Right atrium auricular region (tissue), 2 donors: ENCODE results near the gene GAP43. TPM values are rescaled to one million over a fixed set of nuclear protein-coding genes. Genes with fewer than 3 reads are reported as not detected.

Source experiments
- DNase-seq: peaks from one replicate; pipeline ENCODE4 v3.0.0-alpha.2; 2019; ENCODE audit warnings: low spot score
- H3K27ac ChIP-seq, 2 donors: fragments of 200-600 bp; sonication (generic); 1 replicate in 1 of 2; 2 replicates in 1 of 2; pipeline ENCODE4 v1.5.1; 2016 to 2019
- H3K27me3 ChIP-seq, 2 donors: fragments of 200-600 bp; sonication (generic); one replicate each; pipeline versions ENCODE4 v1.5.1 to v1.6.0; 2017 to 2019
- H3K36me3 ChIP-seq: fragments of 200-600 bp; sonication (generic); one replicate; pipeline ENCODE4 v1.5.1; 2016
- H3K4me1 ChIP-seq, 2 donors: fragments of 200-600 bp; sonication (generic); one replicate each; pipeline versions ENCODE4 v1.5.1 to v1.6.0; 2017 to 2019
- H3K4me3 ChIP-seq, 2 donors: fragments of 200-600 bp; sonication (generic); 1 replicate in 1 of 2; 2 replicates in 1 of 2; pipeline ENCODE4 v1.5.1; 2017 to 2019; ENCODE audit warnings: mild to moderate bottlenecking in 1 of 2, moderate library complexity in 1 of 2
- H3K9me3 ChIP-seq, 2 donors: fragments of 200-600 bp; sonication (generic); one replicate each; pipeline ENCODE4 v1.5.1; 2019
- total RNA-seq, 2 donors: library from RNA; depleted of rRNA; stranded (reverse); fragments of >200 nt; gene quantifications; one replicate each; pipeline ENCODE4 v1.1.0, GENCODE V29; 2016
- TF ChIP-seq, protein P1 (sequence below), 2 donors: fragments of 200-600 bp; sonication (generic); IDR thresholded peaks; one replicate each; pipeline ENCODE4 v1.5.1; 2019; ENCODE audit warnings: antibody characterized with exemption in 2 of 2

GAP43 gene
- total RNA-seq, 2 donors from 2014 or later: 0.47 to 1.7 TPM

- Histone ChIP-seq H3K27me3 (no peaks in the 10 kb centered on the region), H3K4me1 (peaks cover 0 to 6% of the 10 kb centered on the region in 2 donors), H3K27ac (no peak overlapping the region), H3K36me3 (no peaks in the 10 kb centered on the region), H3K4me3 (no peak overlapping the region), H3K9me3 (no peaks in the 10 kb centered on the region)
- TF ChIP-seq, protein P1, sequence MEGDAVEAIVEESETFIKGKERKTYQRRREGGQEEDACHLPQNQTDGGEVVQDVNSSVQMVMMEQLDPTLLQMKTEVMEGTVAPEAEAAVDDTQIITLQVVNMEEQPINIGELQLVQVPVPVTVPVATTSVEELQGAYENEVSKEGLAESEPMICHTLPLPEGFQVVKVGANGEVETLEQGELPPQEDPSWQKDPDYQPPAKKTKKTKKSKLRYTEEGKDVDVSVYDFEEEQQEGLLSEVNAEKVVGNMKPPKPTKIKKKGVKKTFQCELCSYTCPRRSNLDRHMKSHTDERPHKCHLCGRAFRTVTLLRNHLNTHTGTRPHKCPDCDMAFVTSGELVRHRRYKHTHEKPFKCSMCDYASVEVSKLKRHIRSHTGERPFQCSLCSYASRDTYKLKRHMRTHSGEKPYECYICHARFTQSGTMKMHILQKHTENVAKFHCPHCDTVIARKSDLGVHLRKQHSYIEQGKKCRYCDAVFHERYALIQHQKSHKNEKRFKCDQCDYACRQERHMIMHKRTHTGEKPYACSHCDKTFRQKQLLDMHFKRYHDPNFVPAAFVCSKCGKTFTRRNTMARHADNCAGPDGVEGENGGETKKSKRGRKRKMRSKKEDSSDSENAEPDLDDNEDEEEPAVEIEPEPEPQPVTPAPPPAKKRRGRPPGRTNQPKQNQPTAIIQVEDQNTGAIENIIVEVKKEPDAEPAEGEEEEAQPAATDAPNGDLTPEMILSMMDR (IDR thresholded peaks at IDR 0.05): no peak
- DNase-seq: no peak
These were observed 79.3 kb downstream of the GAP43 start for GRCh38 chr3:115702598-115702997.

- TF ChIP-seq, protein P1 (IDR thresholded peaks at IDR 0.05): no peak
- Histone ChIP-seq H3K27ac (no peak overlapping the region), H3K9me3 (no peaks in the 10 kb centered on the region), H3K4me1 (peaks cover 0 to 4% of the 10 kb centered on the region in 2 donors), H3K27me3 (no peaks in the 10 kb centered on the region), H3K4me3 (no peak overlapping the region), H3K36me3 (no peaks in the 10 kb centered on the region)
- no peak for DNase-seq
These were observed 81.5 kb downstream of the GAP43 start for GRCh38 chr3:115704661-115705338.

- no peaks in the 10 kb centered on the region for H3K36me3 ChIP-seq
- H3K27me3 ChIP-seq: no peaks in the 10 kb centered on the region
- TF ChIP-seq, protein P1 (IDR thresholded peaks at IDR 0.05): no peak
- H3K4me1 ChIP-seq: no peaks in the 10 kb centered on the region
- H3K9me3 ChIP-seq: no peaks in the 10 kb centered on the region
- no peak overlapping the region for H3K27ac ChIP-seq
- H3K4me3 ChIP-seq: no peak overlapping the region
- DNase-seq: no peak
These were observed 83.1 kb downstream of the GAP43 start for GRCh38 chr3:115706311-115706829.

DNA sequence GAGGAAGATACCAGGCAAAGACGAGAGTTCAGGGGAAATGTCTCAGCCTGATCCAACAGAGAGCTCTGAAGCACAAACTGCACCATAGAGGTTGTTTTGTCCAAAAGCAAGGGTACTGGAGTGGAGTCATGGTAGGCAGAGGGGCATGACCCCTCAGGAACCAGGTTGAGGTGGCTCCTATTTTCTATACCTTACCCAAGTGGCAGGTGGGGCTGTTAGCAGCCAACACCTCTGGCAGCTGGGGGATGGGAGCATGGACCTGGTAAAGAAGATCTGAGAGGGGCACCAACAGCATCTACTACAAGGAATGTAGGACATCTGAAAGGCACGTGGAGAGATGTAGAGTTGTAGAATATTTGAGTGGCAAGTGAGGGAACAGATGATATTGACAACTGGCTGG lies 85.2 kb downstream of the GAP43 start:
- H3K4me3 ChIP-seq: no peak overlapping the region
- DNase-seq: no peak
- no peaks in the 10 kb centered on the region for H3K9me3 ChIP-seq
- H3K27me3 ChIP-seq: no peaks in the 10 kb centered on the region
- H3K4me1 ChIP-seq: no peaks in the 10 kb centered on the region
- H3K27ac ChIP-seq: no peak overlapping the region
- no peaks in the 10 kb centered on the region for H3K36me3 ChIP-seq
- TF ChIP-seq, protein P1 (IDR thresholded peaks at IDR 0.05): no peak

DNA sequence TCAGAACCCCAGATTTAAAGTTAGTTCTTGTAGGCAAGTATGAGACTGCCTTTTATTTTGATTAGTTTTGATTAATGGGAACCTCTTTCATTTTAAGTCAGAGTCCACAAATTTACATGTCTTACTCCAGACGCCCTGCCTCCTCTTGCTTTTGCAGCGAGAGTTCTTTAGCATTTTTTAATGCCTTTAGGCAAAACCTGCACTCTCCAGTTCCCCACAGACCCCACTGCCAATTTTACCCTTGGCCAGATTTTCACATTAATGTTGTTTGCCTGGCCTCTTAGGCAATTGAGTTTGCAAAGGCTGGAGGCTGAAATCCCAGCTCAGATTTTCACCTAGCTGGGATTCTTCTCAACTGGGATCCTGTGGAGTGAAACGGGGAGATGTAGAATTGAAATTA lies 85.8 kb downstream of the GAP43 start:
- Histone ChIP-seq H3K36me3 (no peaks in the 10 kb centered on the region), H3K4me3 (no peak overlapping the region), H3K27me3 (no peaks in the 10 kb centered on the region), H3K9me3 (no peaks in the 10 kb centered on the region), H3K27ac (no peak overlapping the region), H3K4me1 (no peaks in the 10 kb centered on the region)
- TF ChIP-seq, protein P1 (IDR thresholded peaks at IDR 0.05): no peak
- DNase-seq: no peak

DNA sequence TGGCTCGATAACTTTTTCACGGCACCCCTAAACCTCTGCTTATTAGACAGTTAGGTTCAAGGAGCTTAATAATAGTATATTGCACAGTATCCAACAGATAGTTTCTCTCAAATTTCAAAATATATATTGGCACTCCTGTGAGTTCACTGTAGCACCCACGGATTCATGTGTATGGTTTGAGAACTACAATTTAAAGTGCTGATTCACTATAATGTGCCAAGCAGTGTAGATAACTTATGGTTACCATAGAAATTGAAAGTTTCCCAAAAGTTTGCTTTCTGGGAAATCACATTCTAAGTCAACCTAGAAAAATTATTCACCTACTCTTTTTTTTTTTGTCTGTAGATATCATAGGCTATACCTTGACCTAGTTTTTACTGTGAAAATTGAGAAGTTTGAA lies 86.6 kb downstream of the GAP43 start:
- no peak for DNase-seq
- Histone ChIP-seq H3K36me3 (no peaks in the 10 kb centered on the region), H3K4me1 (no peaks in the 10 kb centered on the region), H3K27ac (no peak overlapping the region), H3K9me3 (no peaks in the 10 kb centered on the region), H3K27me3 (no peaks in the 10 kb centered on the region), H3K4me3 (no peak overlapping the region)
- TF ChIP-seq, protein P1 (IDR thresholded peaks at IDR 0.05): no peak
